H1 (cell line): ENCODE measurements around the gene MLH3. TPM values are rescaled to one million over a fixed set of nuclear protein-coding genes. Genes with fewer than 3 reads are reported as not detected.

Experiments used
- KDM4A ChIP-seq: IDR thresholded peaks from one replicate; pipeline ENCODE4 v1.7.1; 2012; ENCODE audit warnings: low read depth, mild to moderate bottlenecking, moderate library complexity, low read length, inconsistent platforms; ENCODE audit not compliant: severe bottlenecking
- SUZ12 ChIP-seq: fragments of 200-600 bp; sonication (generic); IDR thresholded peaks from 2 replicates; pipeline ENCODE4 v1.6.1; 2012; ENCODE audit warnings: mild to moderate bottlenecking, inconsistent platforms, low read length, moderate library complexity, mixed read lengths
- polyA plus RNA-seq, 7 experiments: library from polyadenylated mRNA; depleted of rRNA in 3 of 7; stranded (reverse) in 5 of 7; unstranded in 2 of 7; fragments of >200 nt in 5 of 7; fragments of 200-250 nt in 2 of 7; gene quantifications; 1 replicate in 5 of 7; 2 replicates in 1 of 7; 4 replicates in 1 of 7; pipeline versions ENCODE4 v1.2.1 to v1.2.3, GENCODE V29; 2011 to 2013; ENCODE audit warnings: missing spikeins in 2 of 7, mixed read lengths in 2 of 7
- total RNA-seq: library from RNA; stranded (reverse); fragmentation: NEBNext Ultra II Directional; extraction: Animal tissue kit (Norgen Biotek cat#: 25700); gene quantifications from 2 replicates; pipeline ENCODE4 v1.2.1, GENCODE V29; 2021

MLH3 gene
- total and polyA plus RNA-seq, 2 of the 8 experiments (the other 6 are each of a cell fraction or from before 2014, with no cell fraction given) = 9.3 to 20.1 TPM

- TF ChIP-seq SUZ12 (no peak), KDM4A (no peak)
- TF ChIP-seq, all 59 proteins: peak for 0
Measured at GRCh38 chr14:74981462-74981782, 69.8 kb downstream of the MLH3 start (continued).
